Right ventricle myocardium superior (tissue), 1 donor: Measurements from ENCODE around the gene PRKCE. TPM values are rescaled to one million over a fixed set of nuclear protein-coding genes. Genes with fewer than 3 reads are reported as not detected.
A peak's percentile ranks its signal among the peaks of the same experiment; 100 is the strongest.

Source experiments
- ATAC-seq: fragments of 200-7000 bp; cut with Tn5 transposase; one replicate; pipeline ENCODE4 v1.9.1; 2020; ENCODE audit warnings: mild to moderate bottlenecking; ENCODE audit not compliant: poor library complexity
- DNase-seq: peaks from one replicate; pipeline ENCODE4 v3.0.0-alpha.2; 2020
- intact Hi-C: fragments of 100-400 bp; cut with DNase I; formaldehyde crosslinking; loops from one replicate; pipeline ENCODE4 v1.11.2; 2022
- total RNA-seq: library from RNA; stranded (reverse); fragmentation: NEBNext Ultra II Directional; extraction: Animal tissue kit (Norgen Biotek cat#: 25700); gene quantifications from one replicate; pipeline ENCODE4 v1.2.1, GENCODE V29; 2021
- donor health status: DM: no; HTN: yes; CAD: no; lungs with severe emphysema.

PRKCE gene
- total RNA-seq, 1 donor from 2014 or later = 12.5 TPM

- ATAC-seq = no peak
- intact Hi-C loops = no loop called here
- no peak for DNase-seq
These were observed 270.4 kb downstream of the PRKCE start for GRCh38 chr2:45921921-45922320.

- DNase-seq (peak; percentile 80), ATAC-seq (peak; percentile 92)
- intact Hi-C loops = no loop called here
These were observed 271.1 kb downstream of the PRKCE start for GRCh38 chr2:45922577-45922988.

GRCh38 chr2:45923701-45924100 lies 272.2 kb downstream of the PRKCE start:
- intact Hi-C loops = no loop called here
- DNase-seq (no peak), ATAC-seq (no peak)

- no peak for DNase-seq
- ATAC-seq = no peak
- intact Hi-C loops = no loop called here
These were observed 273.6 kb downstream of the PRKCE start for GRCh38 chr2:45925026-45925425.

- intact Hi-C loops = no loop called here
- DNase-seq (no peak), ATAC-seq (no peak)
These were observed 274.3 kb downstream of the PRKCE start for GRCh38 chr2:45925636-45926366.

- intact Hi-C loops = no loop called here
- ATAC-seq (peak; percentile 91), DNase-seq (no peak)
These were observed 277.5 kb downstream of the PRKCE start for GRCh38 chr2:45928946-45929345.

GRCh38 chr2:45929674-45930395 lies 278.4 kb downstream of the PRKCE start:
- DNase-seq (no peak), ATAC-seq (no peak)
- intact Hi-C loops = no loop called here

GRCh38 chr2:45930396-45930792 lies 278.9 kb downstream of the PRKCE start:
- intact Hi-C loops = no loop called here
- DNase-seq (no peak), ATAC-seq (no peak)

GRCh38 chr2:45932278-45932975 lies 281.0 kb downstream of the PRKCE start:
- no peak for ATAC-seq
- intact Hi-C loops = no loop called here
- no peak for DNase-seq

GRCh38 chr2:45935791-45936622 lies 284.5 kb downstream of the PRKCE start:
- peak; percentile 95 for DNase-seq
- ATAC-seq = peak; percentile 89
- intact Hi-C loops = loop anchor here (2.0 to 5.0 kb wide), 2 partner anchors 149 to 293 kb away; no protein-coding TSS in a partner anchor

GRCh38 chr2:45936623-45936979 lies 285.1 kb downstream of the PRKCE start:
- intact Hi-C loops = loop anchor here (2.0 to 5.0 kb wide), 2 partner anchors 149 to 294 kb away; no protein-coding TSS in a partner anchor
- no peak for DNase-seq
- no peak for ATAC-seq

GRCh38 chr2:45937990-45938389 lies 286.5 kb downstream of the PRKCE start:
- DNase-seq (no peak), ATAC-seq (no peak)
- intact Hi-C loops = loop anchor here (2.0 to 5.0 kb wide), 2 partner anchors 151 to 295 kb away; no protein-coding TSS in a partner anchor

GRCh38 chr2:45938649-45939511 lies 287.4 kb downstream of the PRKCE start:
- ATAC-seq = peak; percentile 80
- DNase-seq = peak; percentile 71
- intact Hi-C loops = loop anchor here (5.0 kb wide), 1 partner anchor 152 kb away; no protein-coding TSS in a partner anchor

GRCh38 chr2:45941531-45942236 lies 290.2 kb downstream of the PRKCE start:
- ATAC-seq (no peak), DNase-seq (no peak)
- intact Hi-C loops = no loop called here

GRCh38 chr2:45942237-45942738 lies 290.8 kb downstream of the PRKCE start:
- ATAC-seq = no peak
- no peak for DNase-seq
- intact Hi-C loops = no loop called here

GRCh38 chr2:45943219-45944044 lies 292.0 kb downstream of the PRKCE start:
- intact Hi-C loops = no loop called here
- DNase-seq (no peak), ATAC-seq (no peak)
